ENCODE results near the gene COL15A1. TPM values are rescaled to one million over a fixed set of nuclear protein-coding genes. Genes with fewer than 3 reads are reported as not detected.

Gene COL15A1
- total RNA-seq, 1 experiment from 2014 or later: not detected

DNA sequence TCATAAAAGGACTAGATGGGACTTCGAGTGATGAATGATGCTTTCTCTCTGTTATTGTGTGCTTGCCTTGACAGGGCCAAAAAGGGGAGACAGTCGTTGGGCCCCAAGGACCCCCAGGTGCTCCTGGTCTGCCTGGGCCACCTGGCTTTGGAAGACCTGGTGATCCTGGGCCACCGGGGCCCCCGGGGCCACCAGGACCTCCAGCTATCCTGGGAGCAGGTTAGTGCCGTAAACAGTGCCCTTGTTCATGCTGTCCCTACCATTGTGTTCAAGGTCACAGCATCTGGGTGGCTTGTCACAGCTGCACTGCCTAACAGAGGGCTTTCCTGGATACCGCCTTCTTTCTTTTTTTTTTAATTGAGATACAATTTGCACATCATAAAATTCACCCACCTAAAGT, 112.5 kb downstream of the COL15A1 start:
- DNase-seq (ENCODE audit: low spot score): no peak

DNA sequence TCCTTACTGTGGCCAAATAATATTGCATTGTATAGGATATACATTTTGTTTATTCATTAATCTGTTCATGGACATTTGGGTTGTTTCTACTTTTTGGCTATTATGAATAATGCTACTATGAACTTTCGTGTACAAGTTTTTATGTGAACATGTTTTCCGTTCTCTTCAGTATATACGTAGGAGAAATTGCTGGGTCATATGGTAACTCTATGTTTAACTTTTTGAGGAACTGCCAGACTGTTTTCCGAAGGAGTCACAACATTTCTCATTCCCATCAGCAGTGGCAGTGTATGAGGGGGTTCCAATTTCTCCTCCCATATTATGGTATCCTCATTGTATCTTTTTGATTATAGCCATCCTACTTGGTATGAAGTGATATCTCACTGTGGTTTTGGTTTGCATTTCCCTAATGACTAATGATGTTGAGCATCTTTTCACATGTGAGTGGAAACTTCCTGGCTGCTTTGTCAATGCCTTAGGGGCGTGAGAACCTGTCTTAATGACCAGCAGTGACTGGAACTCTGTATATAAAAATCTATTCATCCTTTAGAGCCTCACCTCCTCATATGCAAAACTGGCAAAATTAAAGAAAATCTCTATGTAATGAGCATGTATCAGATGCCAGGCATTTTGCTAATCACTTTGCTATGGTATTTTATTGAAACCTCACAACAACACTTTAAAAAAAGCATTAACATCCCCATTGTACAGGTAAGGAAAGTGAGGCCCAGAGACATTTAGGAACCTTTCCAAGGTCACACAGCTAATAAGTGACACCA, 113.4 kb downstream of the COL15A1 start:
- DNase-seq (ENCODE audit: low spot score): no peak

DNA sequence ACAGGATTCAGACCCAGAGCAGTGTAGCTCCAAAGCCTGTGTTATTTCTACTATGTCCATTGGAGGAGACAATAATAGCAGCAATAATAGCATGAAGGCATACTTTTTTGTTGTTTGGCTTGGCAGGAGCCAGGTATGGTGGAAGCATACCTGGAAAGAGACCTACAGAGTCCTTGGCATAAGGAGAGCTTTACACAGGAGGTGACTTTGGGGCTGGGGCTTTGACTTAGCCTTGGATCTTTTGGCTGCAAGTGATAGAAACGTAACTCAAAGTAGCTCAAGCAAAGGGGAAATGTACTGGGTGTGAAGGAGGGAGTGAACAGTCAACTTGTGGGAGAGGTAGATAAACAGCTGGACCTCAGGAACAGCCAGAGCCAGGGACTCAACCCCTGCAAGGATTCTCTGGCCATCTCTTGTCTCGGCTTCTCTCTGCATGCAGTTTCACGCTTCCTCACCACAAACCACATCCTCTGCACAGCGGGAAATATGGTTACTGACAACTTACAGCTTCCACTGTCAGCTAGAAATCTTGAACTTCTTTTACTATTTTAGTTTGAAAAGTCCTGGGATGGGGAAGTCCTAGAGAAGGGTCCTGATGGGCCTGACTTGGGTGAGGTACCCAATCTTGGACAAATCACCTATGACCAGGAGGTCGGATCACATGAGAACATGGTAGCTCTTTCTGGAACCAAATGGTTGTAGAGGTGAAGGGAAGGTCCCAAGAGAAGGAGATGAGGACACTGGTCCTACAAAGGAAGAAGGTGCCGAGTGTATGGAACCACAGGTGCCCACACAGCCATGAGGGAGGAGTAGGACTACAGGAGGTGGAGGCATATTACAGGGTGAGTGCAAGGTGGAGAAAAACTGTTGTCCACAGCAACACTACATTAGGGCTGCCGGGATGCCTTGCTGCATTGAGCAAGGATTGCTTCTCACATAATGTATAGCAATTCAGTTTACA, 114.2 kb downstream of the COL15A1 start:
- DNase-seq (ENCODE audit: low spot score): no peak

DNA sequence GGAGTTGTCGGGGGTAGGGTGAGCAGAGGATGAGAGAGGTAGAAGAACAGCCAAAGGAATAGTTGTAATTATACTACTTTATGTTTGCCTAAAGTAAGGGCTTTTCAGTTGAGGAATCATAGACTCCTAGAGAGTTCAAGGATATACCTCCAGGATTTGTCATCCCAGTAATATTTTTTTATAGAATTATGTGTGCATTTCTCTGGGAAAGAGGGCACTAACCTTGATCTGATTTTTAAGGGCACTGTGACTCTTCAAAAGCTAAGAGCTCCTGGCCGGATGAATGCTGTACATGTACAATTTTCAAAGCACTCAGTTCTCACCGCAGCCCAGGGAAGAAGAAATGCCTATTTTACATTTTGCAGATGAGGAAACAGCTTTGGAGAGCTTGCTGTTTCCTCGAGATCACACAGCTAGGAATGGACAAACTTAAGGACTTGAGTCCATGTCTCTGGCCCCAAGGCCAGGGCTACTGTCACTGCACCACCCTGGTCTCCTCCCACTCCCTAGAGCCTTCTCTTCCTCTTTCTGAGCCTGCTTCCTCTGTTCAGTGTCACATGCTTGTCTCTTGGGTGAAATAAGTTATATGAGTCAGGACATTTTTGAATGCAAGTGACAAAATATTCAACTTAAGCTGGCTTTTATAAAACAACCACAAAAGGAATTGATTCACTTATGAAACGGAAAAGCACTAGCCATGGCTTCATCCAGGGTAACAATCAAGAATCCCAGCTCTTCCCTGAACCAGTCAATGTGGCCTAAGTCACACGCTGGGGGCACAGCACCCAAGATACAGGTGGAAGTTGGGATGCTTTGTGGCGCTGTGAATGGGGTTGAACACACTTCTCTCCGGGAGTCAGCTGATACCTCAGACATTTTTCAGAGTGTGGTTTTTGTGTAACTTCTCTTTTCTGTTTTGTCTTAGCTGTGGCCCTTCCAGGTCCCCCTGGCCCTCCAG, 115.5 kb downstream of the COL15A1 start:
- no peak for DNase-seq (ENCODE audit: low spot score)

DNA sequence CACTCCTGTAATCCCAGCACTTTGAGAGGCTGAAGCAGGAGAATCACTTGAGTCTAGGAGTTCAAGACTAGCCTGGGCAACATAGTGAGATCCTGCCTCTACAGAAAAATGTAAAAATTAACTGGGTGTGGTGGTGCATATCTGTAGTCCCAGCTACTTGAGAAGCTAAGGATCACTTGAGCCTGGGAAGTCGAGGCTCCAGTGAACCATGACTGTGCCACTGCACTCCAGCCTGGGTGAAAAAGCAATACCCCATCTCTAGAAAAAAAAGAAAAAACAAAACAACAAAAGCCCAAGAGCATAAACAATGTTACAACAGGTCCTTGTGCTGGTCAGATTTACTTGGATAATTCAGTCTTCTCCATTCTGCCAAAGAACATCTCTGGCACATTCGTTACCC, 116.9 kb downstream of the COL15A1 start:
- DNase-seq (ENCODE audit: low spot score): no peak

DNA sequence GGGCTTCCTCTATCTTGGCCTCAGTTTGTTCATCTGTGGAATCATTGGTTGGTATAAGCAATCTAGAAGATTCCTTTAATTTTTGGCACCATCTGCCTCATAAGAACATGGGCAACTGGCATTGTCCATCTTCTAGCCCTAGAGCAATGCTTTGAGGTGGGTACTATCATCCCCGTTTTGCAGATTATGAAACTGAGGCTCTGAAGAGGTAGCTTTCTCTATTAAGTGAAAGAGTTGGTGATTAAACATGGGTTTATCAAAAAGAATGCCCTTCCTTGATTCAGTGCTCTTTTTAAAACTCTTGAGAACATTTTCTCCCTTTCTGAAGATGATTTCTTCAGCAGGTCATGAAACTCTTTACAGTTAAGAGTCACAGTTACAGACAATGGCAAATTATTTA, 118.8 kb downstream of the COL15A1 start:
- no peak for DNase-seq (ENCODE audit: low spot score)

DNA sequence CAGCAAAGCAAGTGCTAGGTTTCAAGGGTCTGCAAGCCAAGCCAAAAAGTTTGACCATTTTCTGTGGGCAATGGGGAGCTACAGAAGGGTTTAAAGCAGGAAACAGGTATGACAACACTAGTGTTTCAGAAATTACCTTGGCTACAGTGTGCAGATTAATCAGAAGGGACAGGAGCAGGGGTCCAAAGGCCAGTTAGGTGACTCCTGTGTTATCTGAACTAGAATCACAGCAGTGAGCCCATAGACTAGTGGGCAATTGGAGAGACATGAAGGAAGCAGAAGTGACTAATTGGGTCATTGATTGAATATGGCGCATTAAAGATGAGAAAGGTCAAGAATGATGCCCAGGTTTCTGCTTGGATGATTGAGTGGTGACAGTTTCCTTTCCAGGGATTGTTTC, 119.8 kb downstream of the COL15A1 start:
- no peak for DNase-seq (ENCODE audit: low spot score)

DNA sequence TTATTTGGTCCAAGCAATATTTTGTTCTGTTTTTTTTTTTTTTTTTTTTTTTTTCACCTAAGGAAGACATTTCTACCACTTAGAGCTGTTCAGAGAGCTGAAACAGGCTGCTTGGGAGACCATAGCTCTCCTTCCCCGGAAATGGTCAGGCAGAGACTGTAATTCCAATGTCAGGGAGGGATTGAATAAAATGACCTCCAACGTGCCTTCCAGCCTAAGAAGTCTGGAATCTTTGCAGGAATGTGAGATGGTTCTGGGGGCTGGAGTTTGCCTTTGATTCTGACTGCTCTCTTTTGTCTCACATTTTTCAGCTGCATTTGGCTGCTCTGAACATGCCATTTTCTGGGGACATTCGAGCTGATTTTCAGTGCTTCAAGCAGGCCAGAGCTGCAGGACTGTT, 122.9 kb downstream of the COL15A1 start:
- no peak for DNase-seq (ENCODE audit: low spot score)

DNA sequence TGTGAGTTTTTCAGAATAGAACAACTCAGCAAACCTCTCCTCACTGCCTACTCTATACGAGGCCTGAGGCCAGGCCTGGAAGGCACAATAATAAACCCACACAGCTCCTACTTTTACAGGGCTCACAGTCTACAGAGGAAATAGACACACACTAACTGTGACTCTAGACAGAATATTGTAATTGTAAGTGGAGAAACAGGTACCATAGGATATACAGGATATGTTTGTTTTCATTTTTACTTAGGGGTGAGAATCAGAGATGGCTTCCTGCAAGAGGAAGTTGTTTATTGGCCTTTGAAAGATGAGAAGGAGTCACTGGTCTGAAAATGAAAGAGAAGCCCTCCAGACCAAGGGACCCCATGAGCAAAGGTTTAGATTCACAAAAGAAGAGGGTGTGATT, 125.4 kb downstream of the COL15A1 start:
- DNase-seq (ENCODE audit: low spot score): no peak

DNA sequence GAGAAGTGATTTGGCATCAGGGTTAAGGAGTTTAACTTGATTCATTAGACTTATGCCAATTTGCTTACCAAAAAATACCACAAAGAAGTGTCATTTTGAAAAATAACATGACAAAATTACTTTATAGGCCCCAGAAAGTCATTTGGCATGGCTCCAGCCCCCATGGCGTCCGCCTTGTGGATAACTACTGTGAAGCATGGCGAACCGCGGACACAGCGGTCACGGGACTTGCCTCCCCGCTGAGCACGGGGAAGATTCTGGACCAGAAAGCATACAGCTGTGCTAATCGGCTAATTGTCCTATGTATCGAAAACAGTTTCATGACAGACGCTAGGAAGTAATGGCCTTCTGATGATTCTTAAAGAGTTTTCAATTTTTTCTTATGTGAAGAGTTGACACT, 125.8 kb downstream of the COL15A1 start:
- DNase-seq (ENCODE audit: low spot score): no peak

DNA sequence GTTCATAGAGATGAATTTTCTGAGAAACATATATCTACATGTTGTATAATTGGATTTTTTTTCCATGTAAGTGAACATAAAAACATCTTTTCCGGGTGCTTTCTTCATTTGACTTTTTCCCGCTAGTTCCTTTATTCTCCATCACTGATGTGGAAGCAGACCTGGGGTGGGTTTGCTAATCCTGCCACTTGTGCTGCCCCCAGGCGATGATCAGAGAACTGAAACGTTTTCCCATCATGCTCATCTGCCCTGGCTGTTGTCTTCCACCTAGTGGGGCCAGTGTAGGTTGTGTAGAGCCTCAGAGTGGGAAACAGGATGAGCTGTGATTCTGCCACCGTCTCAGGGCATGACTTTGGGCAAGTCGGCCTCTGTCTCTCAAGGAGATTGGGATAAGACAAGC, 127.0 kb downstream of the COL15A1 start:
- no peak for DNase-seq (ENCODE audit: low spot score)

DNA sequence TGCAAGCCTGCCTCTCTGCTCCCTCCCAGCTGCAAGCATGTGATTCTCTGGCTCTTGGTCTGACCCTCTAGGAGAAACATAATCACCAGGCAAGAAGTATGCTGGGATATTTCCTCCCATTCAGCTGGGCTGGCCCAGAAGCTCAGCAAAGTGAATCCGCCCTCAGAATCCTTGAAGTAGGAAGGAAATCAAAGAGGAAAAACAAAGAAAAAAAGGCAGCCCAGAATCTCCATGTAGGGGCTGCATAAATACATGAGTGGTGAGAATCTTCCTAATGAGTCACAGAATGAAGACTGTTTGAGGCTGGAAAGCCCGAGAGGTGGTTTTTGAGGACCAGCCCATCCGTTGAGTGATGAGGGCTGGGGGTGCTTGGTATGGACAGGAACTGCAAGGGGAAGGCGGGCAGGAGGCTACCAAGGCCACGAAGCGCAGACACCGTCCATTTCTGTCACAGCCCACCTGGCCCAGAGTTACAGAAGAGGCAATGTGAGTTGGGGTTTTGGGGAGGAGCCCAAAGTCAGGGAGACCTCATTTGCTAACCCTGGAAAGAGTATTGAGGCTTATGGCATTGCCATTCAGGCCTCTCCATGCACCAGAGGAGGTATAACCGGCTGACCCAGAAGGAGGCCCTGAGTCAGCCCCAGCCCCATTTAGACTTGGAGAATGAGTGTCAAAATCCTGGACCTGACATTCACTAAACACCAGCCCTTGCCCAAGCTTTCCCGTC, 127.8 kb downstream of the COL15A1 start:
- DNase-seq (ENCODE audit: low spot score): no peak

DNA sequence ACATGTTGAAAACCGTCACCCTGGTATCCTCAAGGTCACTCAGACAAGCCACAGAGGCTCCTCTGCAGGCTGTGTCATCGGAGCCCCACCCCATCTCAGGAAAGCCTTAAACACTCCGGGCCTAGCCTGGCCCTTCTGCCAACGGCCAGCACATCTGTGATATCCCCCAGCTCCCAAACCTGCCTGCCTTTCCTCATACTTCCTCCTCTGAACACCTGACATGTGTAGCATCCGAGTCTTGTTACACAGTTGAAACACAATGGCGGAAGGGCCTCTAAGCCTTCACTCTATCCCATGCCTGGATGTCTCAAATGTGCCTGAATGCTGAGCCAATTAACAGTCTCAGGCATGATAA, 128.3 kb downstream of the COL15A1 start:
- no peak for DNase-seq (ENCODE audit: low spot score)

DNA sequence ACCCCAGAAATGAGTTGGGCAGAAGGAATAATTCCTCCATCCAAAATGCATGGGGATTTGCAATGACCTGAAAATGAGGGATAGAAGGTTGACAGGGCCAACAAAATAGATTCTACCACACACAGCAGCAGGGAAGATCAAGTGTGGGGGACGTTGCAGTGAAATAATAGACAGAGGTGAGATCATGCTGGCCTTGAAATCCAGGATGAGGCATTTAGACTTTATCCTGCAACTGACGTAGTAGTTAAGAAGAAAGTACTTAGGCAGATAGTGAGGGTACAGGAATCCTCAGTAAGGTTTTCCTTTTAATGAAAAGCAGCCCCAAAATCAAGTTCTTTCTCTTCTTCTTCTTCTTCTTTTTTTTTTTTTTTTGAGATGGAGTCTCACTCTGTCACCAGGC, 129.6 kb downstream of the COL15A1 start:
- no peak for DNase-seq (ENCODE audit: low spot score)

DNA sequence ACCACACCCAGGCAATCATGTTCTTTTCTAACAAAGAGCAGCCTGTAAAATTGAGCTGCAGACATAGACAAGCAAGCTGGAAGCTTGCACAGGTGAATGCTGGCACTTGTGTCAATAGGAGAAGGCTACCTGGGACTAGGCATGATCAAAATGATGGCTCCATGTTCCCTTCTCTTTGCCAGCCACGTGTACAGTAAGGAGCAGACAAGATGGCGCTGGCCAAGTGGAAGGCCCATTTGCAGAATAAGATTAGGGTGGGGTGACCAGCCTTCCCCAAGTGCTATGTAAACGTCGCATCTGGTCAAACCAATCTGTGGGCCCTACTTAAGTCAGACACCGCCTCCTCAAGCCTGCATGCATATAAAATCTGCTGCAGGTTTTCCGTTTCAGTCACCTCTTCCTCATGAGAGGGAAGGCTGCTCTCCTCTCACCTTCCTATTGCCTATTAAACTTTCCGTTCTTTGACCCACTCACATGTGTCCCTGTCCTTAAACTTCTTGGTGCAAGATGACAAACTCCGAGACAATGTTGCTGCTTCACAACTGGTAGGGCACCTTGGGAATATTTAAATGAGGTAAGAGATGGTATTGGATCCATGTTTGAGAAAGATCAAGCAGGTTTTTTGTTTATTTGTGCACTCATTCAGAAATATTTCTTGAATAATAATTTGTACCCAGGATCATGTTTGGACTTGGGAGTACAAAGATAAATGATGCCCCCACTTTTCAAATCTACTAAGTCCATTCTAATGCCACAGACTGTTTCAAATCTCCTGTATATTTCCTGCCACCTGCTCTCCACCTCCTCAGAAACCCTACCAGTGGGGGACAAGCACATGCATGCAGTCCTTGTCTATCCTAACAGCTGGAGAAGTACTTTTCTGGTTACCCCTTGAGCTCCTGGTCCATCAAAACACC, 130.5 kb downstream of the COL15A1 start:
- DNase-seq (ENCODE audit: low spot score): no peak

DNA sequence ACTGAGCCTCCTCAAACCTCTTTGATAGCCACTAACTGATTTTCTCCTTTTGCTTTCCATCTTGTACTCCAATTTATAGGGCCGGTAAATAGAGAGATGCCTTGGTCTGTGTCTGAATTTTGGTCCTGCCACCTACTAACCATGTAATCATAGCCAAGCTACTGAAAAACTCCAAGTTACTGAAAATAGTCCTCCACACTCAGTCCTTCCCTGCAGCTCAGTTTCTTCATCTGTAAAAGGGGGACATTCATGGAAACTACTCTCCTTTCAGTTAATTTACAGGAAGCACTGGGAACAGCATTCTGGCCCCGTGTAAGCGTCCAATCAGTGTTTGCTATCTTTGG, 131.2 kb downstream of the COL15A1 start:
- DNase-seq (ENCODE audit: low spot score): no peak

DNA sequence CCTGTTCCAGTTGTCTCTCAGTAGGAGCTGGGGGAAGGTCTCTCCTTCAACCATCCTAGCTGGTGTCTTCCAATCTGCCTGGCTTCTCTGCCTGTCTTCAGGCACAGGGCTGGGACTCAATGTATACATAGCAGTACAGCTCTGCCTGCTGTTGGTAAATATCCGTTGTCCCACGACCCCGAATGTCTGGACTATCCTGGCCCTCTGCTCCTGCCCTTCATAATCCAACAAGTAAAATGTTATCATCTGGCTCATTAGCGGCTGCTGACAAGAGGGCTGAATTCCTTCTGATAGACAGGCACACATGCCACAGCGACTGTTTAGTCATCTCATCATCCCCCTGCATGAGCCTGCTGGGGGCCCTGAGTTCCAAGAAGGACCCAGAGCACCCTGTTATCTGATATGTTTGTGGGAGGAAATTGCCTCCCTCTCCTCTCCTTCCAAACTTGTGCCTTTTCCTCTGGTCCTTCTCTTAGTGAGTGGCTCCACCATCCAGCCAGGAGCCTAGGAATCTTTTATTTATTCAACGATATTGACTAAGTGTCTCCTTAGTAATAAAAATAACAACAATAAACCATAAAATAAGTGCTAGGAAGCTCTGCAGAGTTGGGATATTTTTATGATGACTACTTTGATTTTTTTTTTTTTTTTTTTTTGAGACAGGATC, 131.7 kb downstream of the COL15A1 start:
- DNase-seq (ENCODE audit: low spot score): no peak

DNA sequence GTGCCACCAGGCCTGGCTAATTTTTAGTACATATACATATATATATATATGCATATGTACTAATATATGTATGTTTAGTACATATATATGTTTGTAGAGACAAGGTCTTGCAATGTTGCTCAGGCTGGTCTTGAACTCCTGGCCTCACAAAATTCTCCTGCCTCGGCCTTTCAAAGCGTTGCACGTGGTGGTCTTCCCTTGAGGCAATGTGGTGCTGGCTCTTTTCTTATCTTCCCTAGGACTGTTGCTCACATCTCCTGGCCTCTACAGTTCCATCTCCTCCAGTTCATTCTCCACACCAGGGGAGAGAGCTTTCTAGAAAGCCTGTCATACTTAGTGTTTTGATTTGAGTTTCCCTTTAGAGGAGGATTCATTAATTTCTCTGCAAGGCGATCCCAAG, 132.3 kb downstream of the COL15A1 start:
- DNase-seq (ENCODE audit: low spot score): no peak

DNA sequence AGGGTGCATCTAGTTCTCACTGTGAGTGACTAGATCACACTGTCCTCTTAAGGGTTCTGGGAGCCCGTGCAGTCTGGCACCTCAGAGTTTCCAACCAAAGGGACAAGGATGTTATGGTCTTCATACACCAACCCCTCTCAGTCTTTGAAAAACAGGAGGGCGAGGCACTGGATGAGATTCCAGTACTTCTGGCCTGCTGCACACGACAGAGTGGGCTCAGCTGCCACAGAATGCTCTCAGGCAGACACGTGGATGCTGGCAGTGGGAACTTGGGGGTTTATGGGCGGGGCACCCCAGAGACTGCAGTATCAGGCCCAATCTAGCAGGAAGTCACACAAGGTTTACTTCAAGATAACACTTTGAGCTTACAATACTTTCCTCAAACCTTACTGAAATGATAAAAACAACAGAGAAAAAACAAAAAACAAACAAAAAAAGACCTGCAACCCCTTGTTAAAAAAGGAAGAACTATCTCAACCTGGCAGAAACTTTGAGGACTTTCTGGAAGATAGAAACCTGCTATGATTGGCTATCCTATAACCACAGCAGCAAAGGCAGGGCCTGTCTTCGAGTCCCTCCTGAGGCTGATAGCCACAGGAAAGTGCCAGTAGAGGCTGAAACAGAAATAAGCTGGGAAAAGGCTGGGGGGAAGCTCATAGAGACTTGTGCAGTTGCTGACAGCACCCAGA, 132.9 kb downstream of the COL15A1 start:
- no peak for DNase-seq (ENCODE audit: low spot score)
